GM21825 (cell line): ENCODE measurements around the gene POLDIP3.
"Not testable (repeated sequence)": the region's sequence is repeated elsewhere in the genome, so short reads cannot be mapped to it uniquely, and the experiment has no call there.

ENCODE experiments used
- ATAC-seq: cut with Tn5 transposase; IDR thresholded peaks from one replicate; pipeline ENCODE4 v1.9.1; 2021; ENCODE audit warnings: mild to moderate bottlenecking, moderate library complexity; ENCODE audit not compliant: unreplicated experiment

POLDIP3 gene

GRCh38 chr22:42587588-42588175 is 27.0 kb downstream of the POLDIP3 start:
- ATAC-seq = no peak

GRCh38 chr22:42586381-42586780 is 28.3 kb downstream of the POLDIP3 start:
- ATAC-seq = no peak

- no peak for ATAC-seq
Observed at GRCh38 chr22:42585096-42585495, 29.6 kb downstream of the POLDIP3 start.

- no peak for ATAC-seq
Observed at GRCh38 chr22:42584364-42584940, 30.2 kb downstream of the POLDIP3 start.

- no peak for ATAC-seq
Observed at GRCh38 chr22:42582987-42583386, 31.7 kb downstream of the POLDIP3 start.

- ATAC-seq = peak; percentile 45
Observed at GRCh38 chr22:42581762-42582716, 32.6 kb downstream of the POLDIP3 start.

- not testable (repeated sequence) for ATAC-seq
Observed at GRCh38 chr22:42581194-42581761, 33.4 kb downstream of the POLDIP3 start.

- ATAC-seq = not testable (repeated sequence)
Observed at GRCh38 chr22:42580040-42580439, 34.6 kb downstream of the POLDIP3 start.

- no peak for ATAC-seq
Observed at GRCh38 chr22:42577623-42578240, 37.0 kb downstream of the POLDIP3 start.

GRCh38 chr22:42577141-42577540 is 37.5 kb downstream of the POLDIP3 start:
- ATAC-seq = not testable (repeated sequence)

- not testable (repeated sequence) for ATAC-seq
Observed at GRCh38 chr22:42575996-42576574, 38.6 kb downstream of the POLDIP3 start.

GRCh38 chr22:42574468-42574867 is 40.2 kb downstream of the POLDIP3 start:
- not testable (repeated sequence) for ATAC-seq

- ATAC-seq = not testable (repeated sequence)
Observed at GRCh38 chr22:42574046-42574445, 40.6 kb downstream of the POLDIP3 start.

GRCh38 chr22:42571068-42571467 is 43.6 kb downstream of the POLDIP3 start:
- ATAC-seq = not testable (repeated sequence)

- not testable (repeated sequence) for ATAC-seq
Observed at GRCh38 chr22:42570580-42570979, 44.1 kb downstream of the POLDIP3 start.

GRCh38 chr22:42567950-42568349 is 46.7 kb downstream of the POLDIP3 start:
- not testable (repeated sequence) for ATAC-seq

- ATAC-seq = no peak
Observed at GRCh38 chr22:42565956-42566355, 48.7 kb downstream of the POLDIP3 start.

GRCh38 chr22:42564699-42565098 is 50.0 kb downstream of the POLDIP3 start:
- ATAC-seq = no peak

- ATAC-seq = not testable (repeated sequence)
Observed at GRCh38 chr22:42563943-42564342, 50.7 kb downstream of the POLDIP3 start.

GRCh38 chr22:42562684-42563083 is 52.0 kb downstream of the POLDIP3 start:
- ATAC-seq = no peak
